GM18508 (cell line): ENCODE results near the gene RNF126.

Experiments used
- ATAC-seq: cut with Tn5 transposase; IDR thresholded peaks from one replicate; pipeline ENCODE4 v1.9.1; 2021; ENCODE audit warnings: moderate number of reproducible peaks; ENCODE audit not compliant: insufficient read depth, unreplicated experiment

RNF126 gene

GRCh38 chr19:648305-648704 is 14.7 kb downstream of the RNF126 start:
- no peak for ATAC-seq

- ATAC-seq, result no peak
Measured at GRCh38 chr19:647566-648284, 15.3 kb downstream of the RNF126 start.

GRCh38 chr19:646779-647565 is 16.0 kb downstream of the RNF126 start:
- ATAC-seq, result no peak

GRCh38 chr19:645912-646778 is 16.9 kb downstream of the RNF126 start:
- ATAC-seq, result no peak

GRCh38 chr19:644789-645188 is 18.2 kb downstream of the RNF126 start:
- no peak for ATAC-seq

- no peak for ATAC-seq
Measured at GRCh38 chr19:644363-644762, 18.7 kb downstream of the RNF126 start.

GRCh38 chr19:643736-644135 is 19.3 kb downstream of the RNF126 start:
- ATAC-seq, result no peak

- no peak for ATAC-seq
Measured at GRCh38 chr19:642767-643727, 20.0 kb downstream of the RNF126 start.

- no peak for ATAC-seq
Measured at GRCh38 chr19:641702-642101, 21.3 kb downstream of the RNF126 start.

GRCh38 chr19:640606-641189 is 22.3 kb downstream of the RNF126 start:
- no peak for ATAC-seq

GRCh38 chr19:640161-640558 is 22.9 kb downstream of the RNF126 start:
- ATAC-seq, result no peak

- no peak for ATAC-seq
Measured at GRCh38 chr19:639253-640160, 23.5 kb downstream of the RNF126 start, which contains the start of gene FGF22. TSS of gene FGF22 (plus strand) at chr19:639879. CDS start at chr19:639926, 47 bp downstream.

GRCh38 chr19:638906-639252 is 24.1 kb downstream of the RNF126 start:
- no peak for ATAC-seq

GRCh38 chr19:634975-635652 is 27.9 kb downstream of the RNF126 start:
- no peak for ATAC-seq

- no peak for ATAC-seq
Measured at GRCh38 chr19:633786-634639, 29.0 kb downstream of the RNF126 start.

GRCh38 chr19:633068-633785 is 29.8 kb downstream of the RNF126 start, which contains the start of gene POLRMT:
TSS of gene POLRMT (minus strand) at chr19:633537. CDS start at chr19:633512, 25 bp downstream.
- no peak for ATAC-seq
